Osteoblast (primary cell): ENCODE data around the gene TULP4. TPM values are rescaled to one million over a fixed set of nuclear protein-coding genes. Genes with fewer than 3 reads are reported as not detected.

Experiments used
- DNase-seq: peaks from one replicate; pipeline ENCODE4 v3.0.0; 2011; ENCODE audit warnings: low spot score, mixed read lengths; ENCODE audit not compliant: insufficient read length; ENCODE audit errors: missing footprints
- H2AFZ ChIP-seq: 2 replicates; pipeline ENCODE4 v1.6.0; 2011; ENCODE audit warnings: mild to moderate bottlenecking, low read length
- H3K27ac ChIP-seq: 2 replicates; pipeline ENCODE4 v1.5.1; 2011; ENCODE audit warnings: mild to moderate bottlenecking, low read depth, low read length, moderate library complexity
- H3K27me3 ChIP-seq: 2 replicates; pipeline ENCODE4 v1.6.0; 2012; ENCODE audit warnings: mild to moderate bottlenecking, control low read depth, inconsistent platforms, low read length, moderate library complexity; ENCODE audit not compliant: insufficient read depth
- H3K36me3 ChIP-seq: 2 replicates; pipeline ENCODE4 v1.5.1; 2011; ENCODE audit warnings: mild to moderate bottlenecking, low read length, control low read depth, moderate library complexity; ENCODE audit not compliant: insufficient read depth
- H3K4me1 ChIP-seq: 2 replicates; pipeline ENCODE4 v1.5.1; 2011; ENCODE audit warnings: mild to moderate bottlenecking, low read length, control low read depth, moderate library complexity; ENCODE audit not compliant: insufficient read depth
- H3K4me2 ChIP-seq: 2 replicates; pipeline ENCODE4 v1.6.0; 2011; ENCODE audit warnings: mild to moderate bottlenecking, low read length; ENCODE audit not compliant: insufficient read depth
- H3K4me3 ChIP-seq: fragments of 200-600 bp; sonication (generic); 3 replicates; pipeline ENCODE4 v1.5.1; 2012; ENCODE audit warnings: mild to moderate bottlenecking, low read length, inconsistent platforms; ENCODE audit not compliant: insufficient read depth
- H3K79me2 ChIP-seq: 2 replicates; pipeline ENCODE4 v1.6.0; 2012; ENCODE audit warnings: mild to moderate bottlenecking, low read length, control low read depth, inconsistent platforms; ENCODE audit not compliant: insufficient read depth
- H3K9me3 ChIP-seq: 2 replicates; pipeline ENCODE4 v1.5.1; 2011; ENCODE audit warnings: low read depth, low read length, control low read depth
- H4K20me1 ChIP-seq: 2 replicates; pipeline ENCODE4 v1.6.0; 2012; ENCODE audit warnings: mild to moderate bottlenecking, low read length, control low read depth; ENCODE audit not compliant: insufficient read depth
- total RNA-seq: library from RNA; depleted of rRNA; stranded (reverse); fragments of >200 nt; gene quantifications from 2 replicates; pipeline ENCODE4 v1.2.3, GENCODE V29; 2012
- TF ChIP-seq, protein P1 (sequence below): IDR thresholded peaks from 2 replicates; pipeline ENCODE4 v1.5.1; 2011; ENCODE audit warnings: mild to moderate bottlenecking, low read depth, low read length, moderate library complexity; ENCODE audit errors: extremely low read depth

TULP4 gene
- total RNA-seq, 1 donor = 172 TPM

DNA sequence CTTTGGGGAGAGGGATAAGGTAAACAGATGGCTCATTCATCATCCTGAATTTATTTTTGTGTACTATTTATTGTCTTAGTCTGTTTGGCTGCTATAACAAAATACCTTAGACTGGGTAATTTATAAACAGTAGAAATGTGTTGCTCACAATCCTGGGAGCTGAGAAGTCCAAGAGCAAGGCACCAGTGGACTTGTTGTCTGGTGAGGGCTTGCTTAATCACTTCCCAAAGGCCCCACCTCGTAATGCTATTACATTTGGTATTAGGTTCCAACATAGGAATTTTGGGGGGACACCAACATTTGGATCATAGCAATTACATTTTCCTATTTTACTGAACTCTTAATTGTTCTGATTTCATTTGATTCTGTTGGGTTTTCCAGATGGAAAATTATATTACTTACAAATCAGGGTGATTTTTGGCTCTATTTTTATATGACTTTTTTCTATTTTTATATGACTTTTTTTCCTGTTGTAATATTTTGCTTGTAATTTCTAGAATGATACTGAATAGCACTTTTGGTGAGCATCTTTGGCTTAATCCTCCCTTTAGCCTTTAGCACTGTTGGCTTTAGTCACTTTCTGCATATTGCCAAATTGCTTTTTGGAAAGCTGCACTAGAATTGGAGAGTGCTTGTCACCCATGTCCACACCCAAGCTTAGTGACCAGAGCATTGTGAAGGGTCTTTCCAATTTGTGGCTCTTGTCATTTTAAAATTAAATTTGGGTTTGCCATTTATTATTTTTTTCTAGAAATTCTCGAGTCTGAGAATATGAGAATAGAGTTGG is 43.7 kb upstream of the TULP4 start:
- Histone ChIP-seq H4K20me1 (peaks cover 13% of the 10 kb centered on the region), H3K4me3 (no peak overlapping the region), H3K27ac (no peak overlapping the region), H3K4me2 (no peak overlapping the region), H3K9me3 (no peaks in the 10 kb centered on the region), H3K4me1 (no peaks in the 10 kb centered on the region), H3K79me2 (peaks cover 42% of the 10 kb centered on the region), H3K36me3 (peaks cover 3% of the 10 kb centered on the region), H2AFZ (no peak overlapping the region), H3K27me3 (no peaks in the 10 kb centered on the region)
- TF ChIP-seq, protein P1, sequence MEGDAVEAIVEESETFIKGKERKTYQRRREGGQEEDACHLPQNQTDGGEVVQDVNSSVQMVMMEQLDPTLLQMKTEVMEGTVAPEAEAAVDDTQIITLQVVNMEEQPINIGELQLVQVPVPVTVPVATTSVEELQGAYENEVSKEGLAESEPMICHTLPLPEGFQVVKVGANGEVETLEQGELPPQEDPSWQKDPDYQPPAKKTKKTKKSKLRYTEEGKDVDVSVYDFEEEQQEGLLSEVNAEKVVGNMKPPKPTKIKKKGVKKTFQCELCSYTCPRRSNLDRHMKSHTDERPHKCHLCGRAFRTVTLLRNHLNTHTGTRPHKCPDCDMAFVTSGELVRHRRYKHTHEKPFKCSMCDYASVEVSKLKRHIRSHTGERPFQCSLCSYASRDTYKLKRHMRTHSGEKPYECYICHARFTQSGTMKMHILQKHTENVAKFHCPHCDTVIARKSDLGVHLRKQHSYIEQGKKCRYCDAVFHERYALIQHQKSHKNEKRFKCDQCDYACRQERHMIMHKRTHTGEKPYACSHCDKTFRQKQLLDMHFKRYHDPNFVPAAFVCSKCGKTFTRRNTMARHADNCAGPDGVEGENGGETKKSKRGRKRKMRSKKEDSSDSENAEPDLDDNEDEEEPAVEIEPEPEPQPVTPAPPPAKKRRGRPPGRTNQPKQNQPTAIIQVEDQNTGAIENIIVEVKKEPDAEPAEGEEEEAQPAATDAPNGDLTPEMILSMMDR = no peak
- DNase-seq = no peak

- H3K9me3 ChIP-seq = no peaks in the 10 kb centered on the region
- no peak for DNase-seq
- H3K79me2 ChIP-seq = peaks cover 40% of the 10 kb centered on the region
- no peaks in the 10 kb centered on the region for H3K27me3 ChIP-seq
- no peak overlapping the region for H2AFZ ChIP-seq
- H3K4me1 ChIP-seq = no peaks in the 10 kb centered on the region
- H4K20me1 ChIP-seq = peaks cover 13% of the 10 kb centered on the region
- TF ChIP-seq, protein P1 = no peak
- no peak overlapping the region for H3K4me2 ChIP-seq
- peaks cover 3% of the 10 kb centered on the region for H3K36me3 ChIP-seq
- H3K4me3 ChIP-seq = no peak overlapping the region
- no peak overlapping the region for H3K27ac ChIP-seq
Measured at GRCh38 chr6:158269657-158270056, 42.6 kb upstream of the TULP4 start.

DNA sequence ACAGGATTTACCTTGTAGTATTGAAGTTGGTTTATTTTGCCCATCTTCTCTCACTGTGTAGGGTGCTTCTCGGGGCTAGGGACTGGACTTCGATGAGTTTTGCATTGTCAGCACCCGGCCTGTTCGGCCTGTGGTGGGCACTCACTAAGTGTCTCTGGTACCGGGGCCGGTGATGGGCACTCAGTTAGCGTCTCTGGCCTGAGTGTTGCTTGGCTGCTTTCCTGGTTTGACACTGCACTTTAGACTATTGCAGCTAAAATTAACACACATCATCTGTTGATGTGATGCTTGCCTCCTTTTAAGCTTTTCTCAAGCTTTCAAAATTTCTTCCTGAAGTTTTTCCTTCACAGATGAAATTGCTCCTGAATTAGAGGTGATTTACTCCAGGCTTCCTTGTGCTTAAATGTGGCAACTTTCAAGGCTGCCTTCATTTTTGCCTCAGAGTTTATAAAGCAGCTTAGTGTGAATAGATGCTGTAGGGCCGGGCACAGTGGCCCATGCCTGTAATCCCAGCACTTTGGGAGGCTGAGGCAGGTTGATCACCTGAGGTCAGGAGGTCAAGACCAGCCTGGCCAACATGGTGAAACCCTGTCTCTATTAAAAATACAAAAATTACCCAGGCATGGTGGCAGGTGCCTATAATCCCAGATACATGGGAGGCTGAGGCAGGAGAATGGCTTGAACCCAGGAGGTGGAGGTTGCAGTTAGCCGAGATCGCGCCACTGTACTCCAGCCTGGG is 41.7 kb upstream of the TULP4 start:
- H3K36me3 ChIP-seq = peaks cover 3% of the 10 kb centered on the region
- no peak overlapping the region for H3K4me2 ChIP-seq
- TF ChIP-seq, protein P1 = no peak
- DNase-seq = no peak
- H3K9me3 ChIP-seq = no peaks in the 10 kb centered on the region
- peaks cover 45% of the 10 kb centered on the region for H3K79me2 ChIP-seq
- no peak overlapping the region for H3K27ac ChIP-seq
- no peak overlapping the region for H3K4me3 ChIP-seq
- peaks cover 13% of the 10 kb centered on the region for H4K20me1 ChIP-seq
- no peak overlapping the region for H2AFZ ChIP-seq
- H3K27me3 ChIP-seq = no peaks in the 10 kb centered on the region
- no peaks in the 10 kb centered on the region for H3K4me1 ChIP-seq

DNA sequence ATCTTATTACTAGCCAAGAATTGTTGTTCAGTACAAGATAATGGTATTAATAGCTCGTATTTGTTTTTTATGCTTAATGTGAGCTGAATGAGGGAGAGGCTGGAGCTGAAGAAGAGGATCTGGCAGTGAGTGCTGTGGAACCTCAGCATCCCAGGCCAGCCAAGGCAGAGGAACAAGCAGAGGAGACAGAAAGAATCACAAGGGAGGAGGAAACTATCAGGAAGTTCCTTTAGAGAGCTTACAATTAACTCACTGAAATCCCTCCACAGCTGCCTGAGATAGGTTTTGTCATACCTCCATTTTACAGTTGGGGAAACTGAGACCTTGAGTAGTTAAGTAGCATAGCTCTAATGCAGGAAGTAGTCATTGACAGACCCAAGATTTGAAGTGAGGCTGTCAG is 39.9 kb upstream of the TULP4 start:
- Histone ChIP-seq H3K9me3 (no peaks in the 10 kb centered on the region), H3K4me1 (no peaks in the 10 kb centered on the region), H3K4me3 (no peak overlapping the region), H3K27me3 (no peaks in the 10 kb centered on the region), H3K79me2 (peaks cover 47% of the 10 kb centered on the region), H3K27ac (no peak overlapping the region), H3K4me2 (no peak overlapping the region), H2AFZ (no peak overlapping the region), H3K36me3 (peaks cover 3% of the 10 kb centered on the region), H4K20me1 (peaks cover 15% of the 10 kb centered on the region)
- DNase-seq = no peak
- TF ChIP-seq, protein P1 = no peak
